T-helper 17 cell (primary cell): ENCODE results near the gene IRX5. TPM values are rescaled to one million over a fixed set of nuclear protein-coding genes. Genes with fewer than 3 reads are reported as not detected.

Experiments
- ATAC-seq: fragments of 150-1000 bp; cut with Tn5 transposase; 2 replicates; pipeline ENCODE4 v1.10.0; 2021; ENCODE audit warnings: mild to moderate bottlenecking, moderate library complexity
- DNase-seq, 3 donors: peaks; one replicate each; pipeline versions ENCODE4 v3.0.0 to v3.0.0-alpha.2; 2020 to 2021
- H3K9me3 ChIP-seq: one replicate; pipeline ENCODE4 v1.7.0; 2013; ENCODE audit warnings: low read length, mild to moderate bottlenecking; ENCODE audit not compliant: control insufficient read depth, poor library complexity, severe bottlenecking
- H3K27ac Mint-ChIP-seq: one replicate; pipeline ENCODE4 v1.8.0; 2022; ENCODE audit warnings: mild to moderate bottlenecking, moderate library complexity, mixed read lengths
- H3K27me3 Mint-ChIP-seq: one replicate; pipeline ENCODE4 v1.8.0; 2022; ENCODE audit warnings: mixed read lengths
- H3K36me3 Mint-ChIP-seq: one replicate; pipeline ENCODE4 v1.8.0; 2022; ENCODE audit warnings: low read depth, mixed read lengths
- H3K4me1 Mint-ChIP-seq: one replicate; pipeline ENCODE4 v1.8.0; 2022; ENCODE audit warnings: mild to moderate bottlenecking, mixed read lengths
- H3K4me3 Mint-ChIP-seq: one replicate; pipeline ENCODE4 v1.8.0; 2022; ENCODE audit warnings: mild to moderate bottlenecking, moderate library complexity, mixed read lengths
- total RNA-seq, 4 donors: library from RNA in 2 of 4; stranded (reverse) in 2 of 4; gene quantifications; one replicate each; pipeline ENCODE4 v1.2.3 and lab custom pipeline; 2022 to 2026

IRX5 gene
- total RNA-seq, 2 donors from 2014 or later: 0.15 TPM; not detected in 1

GRCh38 chr16:54933281-54934011, 2.8 kb downstream of the IRX5 start:
- ATAC-seq: no peak

GRCh38 chr16:54934481-54935265, 4.0 kb downstream of the IRX5 start:
- peaks cover 7% of the 10 kb centered on the region for H3K36me3 Mint-ChIP-seq
- H3K9me3 ChIP-seq: no peaks in the 10 kb centered on the region
- H3K4me1 Mint-ChIP-seq: peaks cover 16% of the 10 kb centered on the region
- DNase-seq (no peak), ATAC-seq (no peak)
- peak overlapping the region; percentile 60 for H3K27ac Mint-ChIP-seq
- no peak overlapping the region for H3K4me3 Mint-ChIP-seq
- H3K27me3 Mint-ChIP-seq: peaks cover 72% of the 10 kb centered on the region

More at GRCh38 chr16:54933281-54934011, 2.8 kb downstream of the IRX5 start:
- Mint-ChIP-seq H3K36me3 (peaks cover 8% of the 10 kb centered on the region), H3K27ac (peak overlapping the region; percentile 37), H3K4me3 (no peak overlapping the region), H3K27me3 (peaks cover 66% of the 10 kb centered on the region), H3K4me1 (peaks cover 20% of the 10 kb centered on the region)
- no peak for DNase-seq
- no peaks in the 10 kb centered on the region for H3K9me3 ChIP-seq

GRCh38 chr16:54935266-54935968, 4.8 kb downstream of the IRX5 start:
- peaks cover 12% of the 10 kb centered on the region for H3K4me1 Mint-ChIP-seq
- H3K27ac Mint-ChIP-seq: peak overlapping the region; percentile 60
- peaks cover 4% of the 10 kb centered on the region for H3K36me3 Mint-ChIP-seq
- no peaks in the 10 kb centered on the region for H3K9me3 ChIP-seq
- peaks cover 76% of the 10 kb centered on the region for H3K27me3 Mint-ChIP-seq
- ATAC-seq: no peak
- peak overlapping the region; percentile 9 for H3K4me3 Mint-ChIP-seq
- DNase-seq: no peak

DNA sequence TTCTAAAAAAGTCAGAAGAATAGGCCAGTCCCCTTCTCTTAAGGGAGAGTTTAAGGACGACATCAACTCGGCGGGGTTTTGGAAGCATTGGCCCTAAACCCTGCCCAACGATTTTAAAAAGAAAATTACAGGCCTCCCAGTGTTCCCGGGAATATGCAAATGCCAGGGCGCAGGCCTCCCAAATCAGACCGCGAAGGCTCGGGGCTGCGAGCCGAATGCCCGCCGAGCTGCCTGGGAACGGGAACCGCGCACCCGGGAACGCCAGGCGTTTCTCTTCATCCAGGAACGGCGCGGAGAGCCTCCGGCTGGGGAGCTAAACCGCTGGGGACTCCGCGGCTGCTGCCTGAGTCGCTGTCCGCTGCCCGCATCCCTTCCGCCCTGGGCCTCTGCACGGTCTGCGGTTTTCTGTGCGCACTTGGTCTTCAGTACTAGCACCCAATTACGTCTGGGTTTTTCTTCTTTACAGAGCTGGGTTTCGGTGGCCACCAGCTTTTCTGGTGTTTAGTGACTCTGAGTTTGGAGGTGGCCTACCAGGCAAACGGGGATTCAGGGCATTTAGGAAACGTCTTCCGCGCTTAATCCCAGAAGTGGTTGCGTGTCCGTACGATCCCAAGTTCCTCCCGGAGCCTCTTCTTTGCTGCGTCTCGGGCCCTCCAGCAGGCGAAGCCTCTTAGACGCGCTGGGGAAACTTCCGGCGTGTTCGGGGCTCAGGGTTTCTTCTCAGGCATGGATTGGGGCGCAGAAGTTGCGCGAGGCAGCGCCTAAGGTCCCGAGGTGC, 5.7 kb downstream of the IRX5 start:
- Mint-ChIP-seq H3K27me3 (peaks cover 86% of the 10 kb centered on the region), H3K4me1 (peaks cover 12% of the 10 kb centered on the region), H3K36me3 (peaks cover 9% of the 10 kb centered on the region), H3K4me3 (peak overlapping the region; percentile 67), H3K27ac (peak overlapping the region; percentile 60)
- ATAC-seq (peak; percentile 50), DNase-seq (no peak)
- H3K9me3 ChIP-seq: no peaks in the 10 kb centered on the region

DNA sequence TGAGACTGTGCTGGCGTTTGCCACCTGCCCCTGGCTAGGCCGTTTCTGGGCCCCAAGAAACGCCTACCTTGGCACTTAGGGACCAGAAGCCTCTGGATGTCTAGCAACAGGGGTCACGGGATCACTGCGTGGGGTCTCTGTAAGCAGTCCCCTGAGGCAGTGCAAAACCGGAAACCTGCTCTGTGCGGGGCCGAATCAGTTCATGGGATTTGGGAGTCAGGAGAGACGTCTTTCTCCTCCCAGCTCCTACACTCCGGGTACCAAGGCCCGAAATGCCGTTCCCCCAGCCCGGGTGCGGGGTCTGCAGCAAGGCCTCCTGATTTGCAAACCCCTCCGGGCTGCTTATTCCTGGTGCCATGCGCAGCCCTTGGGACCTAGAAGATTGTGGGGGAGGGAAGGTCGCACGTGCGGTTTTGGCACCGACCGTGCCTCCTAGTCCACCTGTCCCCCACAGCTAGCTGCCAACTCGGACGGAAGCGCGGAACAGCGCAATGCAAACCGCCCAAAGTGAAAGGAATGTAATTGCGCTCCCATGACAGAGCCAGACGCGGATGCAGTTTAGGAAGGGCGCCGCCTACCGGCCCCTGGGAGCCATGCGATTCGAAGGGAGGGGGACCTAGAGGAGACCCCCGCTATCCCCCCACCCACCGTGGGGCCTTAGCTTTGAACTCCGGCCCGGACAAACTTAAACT, 6.5 kb downstream of the IRX5 start:
- H3K9me3 ChIP-seq: no peaks in the 10 kb centered on the region
- ATAC-seq: no peak
- H3K4me3 Mint-ChIP-seq: peak overlapping the region; percentile 67
- H3K4me1 Mint-ChIP-seq: peaks cover 12% of the 10 kb centered on the region
- DNase-seq: no peak
- peaks cover 88% of the 10 kb centered on the region for H3K27me3 Mint-ChIP-seq
- H3K27ac Mint-ChIP-seq: peak overlapping the region; percentile 60
- peaks cover 12% of the 10 kb centered on the region for H3K36me3 Mint-ChIP-seq

DNA sequence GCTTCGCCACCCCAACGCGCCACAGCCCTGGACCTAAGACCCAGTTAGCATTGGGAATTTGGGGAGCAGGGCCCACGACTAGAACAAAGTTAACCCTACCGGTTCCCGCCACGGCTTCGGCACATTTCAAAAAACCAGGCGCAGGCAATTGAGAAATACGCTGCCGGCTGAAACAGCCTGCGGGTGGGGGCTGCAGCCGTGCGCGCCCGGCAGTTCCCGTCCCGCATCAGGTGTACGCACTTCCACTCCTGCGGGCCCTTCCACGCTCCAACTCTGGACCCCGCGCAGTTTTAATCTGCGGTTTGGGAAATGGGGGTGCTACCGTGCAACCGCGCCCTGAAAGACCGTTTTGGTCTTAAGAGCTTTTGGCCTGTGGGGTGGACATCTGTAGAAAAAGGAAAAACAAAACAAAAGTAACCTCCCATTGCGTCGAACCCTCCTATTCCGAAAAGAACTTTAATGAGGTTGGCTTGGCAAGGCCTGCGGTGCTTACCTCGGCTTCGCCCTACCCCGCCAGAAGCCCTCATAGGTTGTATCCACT, 7.1 kb downstream of the IRX5 start:
- H3K4me3 Mint-ChIP-seq: peak overlapping the region; percentile 53
- no peak for DNase-seq
- peaks cover 9% of the 10 kb centered on the region for H3K4me1 Mint-ChIP-seq
- H3K9me3 ChIP-seq: no peaks in the 10 kb centered on the region
- peak overlapping the region; percentile 27 for H3K27ac Mint-ChIP-seq
- H3K27me3 Mint-ChIP-seq: peaks cover 89% of the 10 kb centered on the region
- peaks cover 9% of the 10 kb centered on the region for H3K36me3 Mint-ChIP-seq
- ATAC-seq: no peak

DNA sequence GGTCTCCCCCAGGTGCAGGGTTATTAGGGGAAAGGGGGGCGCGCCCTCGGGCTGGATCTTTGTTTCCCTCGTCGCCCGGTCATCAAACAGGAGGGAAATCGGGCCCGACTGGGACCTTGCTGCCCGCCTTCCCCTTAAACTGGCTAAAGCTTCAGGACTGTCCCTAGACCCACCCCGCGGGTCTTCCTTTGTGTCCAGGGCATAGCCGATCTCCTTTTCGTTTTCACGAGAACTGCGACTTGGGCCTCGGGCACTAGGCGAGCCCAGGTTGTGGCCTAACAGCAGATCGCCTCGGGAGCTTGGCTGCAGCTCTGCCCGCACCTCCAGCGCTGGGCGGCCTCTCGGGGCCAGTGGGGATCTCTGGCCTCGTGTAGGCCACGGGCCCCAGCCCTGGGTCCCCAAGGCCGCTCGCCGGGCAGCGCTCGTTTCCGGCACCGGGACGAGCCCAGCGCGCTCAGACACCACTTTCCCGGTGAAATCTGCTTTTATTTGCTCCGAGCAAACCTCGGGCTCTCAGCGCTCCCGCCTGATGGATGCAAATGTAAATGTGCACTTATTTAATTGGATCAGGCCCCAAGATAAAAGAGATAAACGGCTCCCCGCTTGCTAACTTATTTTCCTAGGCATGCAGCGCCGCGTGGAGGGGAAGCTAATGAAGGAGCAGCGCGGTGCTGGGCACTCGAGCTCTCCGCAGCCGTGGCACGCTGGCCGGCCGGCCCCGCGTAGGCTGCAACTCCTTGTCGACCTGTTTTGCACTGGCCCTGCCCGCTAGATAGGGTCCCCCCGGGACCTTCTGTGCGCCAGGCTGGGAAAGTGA, 7.8 kb downstream of the IRX5 start:
- peak overlapping the region; percentile 60 for H3K4me3 Mint-ChIP-seq
- H3K9me3 ChIP-seq: no peaks in the 10 kb centered on the region
- DNase-seq (no peak), ATAC-seq (no peak)
- H3K27ac Mint-ChIP-seq: peak overlapping the region; percentile 78
- H3K36me3 Mint-ChIP-seq: peaks cover 9% of the 10 kb centered on the region
- H3K4me1 Mint-ChIP-seq: peaks cover 9% of the 10 kb centered on the region
- H3K27me3 Mint-ChIP-seq: peaks cover 94% of the 10 kb centered on the region

GRCh38 chr16:54939029-54939346, 8.3 kb downstream of the IRX5 start:
- Mint-ChIP-seq H3K4me1 (peaks cover 9% of the 10 kb centered on the region), H3K27ac (peak overlapping the region; percentile 78), H3K36me3 (peaks cover 9% of the 10 kb centered on the region), H3K27me3 (peaks cover 95% of the 10 kb centered on the region), H3K4me3 (peak overlapping the region; percentile 60)
- H3K9me3 ChIP-seq: no peaks in the 10 kb centered on the region
- no peak for DNase-seq
- no peak for ATAC-seq

DNA sequence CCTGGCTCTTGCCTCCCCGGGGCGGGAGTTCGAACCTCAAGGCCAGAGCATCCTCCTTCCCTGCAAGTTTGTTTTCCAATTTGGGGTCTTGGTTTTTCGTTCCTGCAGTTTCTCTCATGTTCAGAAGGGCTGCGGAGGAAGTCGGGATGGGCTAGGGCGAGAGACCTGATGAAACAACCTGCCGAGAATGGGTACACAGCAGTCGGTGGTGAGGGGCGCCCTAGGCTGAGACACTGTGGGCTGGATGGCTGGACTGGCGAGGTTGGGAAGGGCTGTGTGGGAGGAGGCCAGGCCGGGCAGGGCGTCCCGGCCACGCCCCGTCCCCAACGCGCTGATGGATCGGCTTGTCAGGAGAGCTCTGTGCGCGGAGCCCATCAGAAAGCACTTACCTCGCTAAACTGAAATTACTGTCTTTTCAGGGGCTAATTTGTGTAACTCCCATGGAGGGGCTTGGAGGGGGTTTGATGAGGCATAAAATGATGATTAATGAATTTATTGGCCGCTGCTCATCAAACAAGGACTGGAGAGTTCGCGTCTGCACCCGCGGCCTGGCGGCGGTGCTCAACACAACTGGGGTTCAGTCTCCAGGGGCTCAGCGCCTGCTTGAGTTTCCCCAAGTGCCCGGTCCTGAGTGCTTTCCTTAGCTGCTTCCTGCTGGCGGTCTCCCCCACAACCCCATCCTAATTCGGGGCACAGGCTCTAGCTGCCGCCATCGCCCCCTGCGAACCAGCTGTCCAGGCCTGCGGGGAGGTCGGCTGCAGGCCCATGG, 9.0 kb downstream of the IRX5 start:
- peak overlapping the region; percentile 78 for H3K27ac Mint-ChIP-seq

GRCh38 chr16:54940279-54940604, 9.6 kb downstream of the IRX5 start:
- Mint-ChIP-seq H3K27me3 (peaks cover 97% of the 10 kb centered on the region), H3K36me3 (peaks cover 8% of the 10 kb centered on the region), H3K4me1 (peaks cover 9% of the 10 kb centered on the region), H3K4me3 (peak overlapping the region; percentile 7), H3K27ac (no peak overlapping the region)
- DNase-seq: no peak
- ATAC-seq: no peak
- no peaks in the 10 kb centered on the region for H3K9me3 ChIP-seq

More for the DNA sequence above, 9.0 kb downstream of the IRX5 start:
- peaks cover 97% of the 10 kb centered on the region for H3K27me3 Mint-ChIP-seq
- no peak for DNase-seq
- H3K36me3 Mint-ChIP-seq: peaks cover 8% of the 10 kb centered on the region
- no peak overlapping the region for H3K4me3 Mint-ChIP-seq
- H3K4me1 Mint-ChIP-seq: peaks cover 9% of the 10 kb centered on the region
- H3K9me3 ChIP-seq: no peaks in the 10 kb centered on the region
- no peak for ATAC-seq

DNA sequence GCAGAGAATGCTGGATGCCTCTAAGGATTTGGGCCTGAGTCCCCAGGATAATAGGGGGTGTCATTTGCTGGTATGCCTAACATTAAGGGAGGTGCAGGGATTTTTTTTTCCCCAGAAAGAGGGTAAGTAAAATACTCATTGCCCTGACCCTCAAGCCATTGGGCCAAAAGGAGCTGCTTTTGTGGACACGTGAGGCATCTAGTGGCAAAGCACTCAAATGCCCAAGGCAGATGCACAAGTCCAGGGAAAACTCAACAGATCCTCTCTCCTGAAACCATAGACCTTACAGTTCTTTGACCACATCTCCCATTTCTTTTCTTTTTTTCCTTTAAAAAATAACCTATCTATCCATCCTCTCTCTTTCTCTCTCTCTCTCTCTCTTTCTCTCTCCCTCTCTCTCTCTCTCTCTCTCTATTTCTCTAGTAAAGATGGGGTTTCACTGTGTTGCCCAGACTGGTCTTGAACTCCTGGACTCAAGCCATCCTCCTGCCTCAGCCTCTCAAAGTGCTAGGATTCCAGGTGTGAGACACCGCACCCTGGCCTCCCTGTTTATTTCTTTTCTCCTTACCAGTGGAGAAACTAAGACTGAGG, 11.8 kb downstream of the IRX5 start:
- DNase-seq: no peak
- no peak for ATAC-seq
- H3K9me3 ChIP-seq: no peaks in the 10 kb centered on the region
- H3K36me3 Mint-ChIP-seq: peaks cover 8% of the 10 kb centered on the region
- H3K4me3 Mint-ChIP-seq: no peak overlapping the region
- H3K4me1 Mint-ChIP-seq: peaks cover 2% of the 10 kb centered on the region
- peaks cover 89% of the 10 kb centered on the region for H3K27me3 Mint-ChIP-seq
- H3K27ac Mint-ChIP-seq: no peak overlapping the region
